NCI-H2196 (cell line): ENCODE measurements around the gene CAMTA2.
"Not testable (repeated sequence)": the region's sequence is repeated elsewhere in the genome, so short reads cannot be mapped to it uniquely, and the experiment has no call there.

ENCODE experiments used
- DNase-seq: peaks from one replicate; lab custom pipeline; 2025; ENCODE audit not compliant: unreplicated experiment; lab: John Stamatoyannopoulos, UW

Gene CAMTA2

GRCh38 chr17:4986951-4987766 is at the start of gene CAMTA2:
TSS of gene CAMTA2 (minus strand) at chr17:4987675. CDS start at chr17:4986222, 1,453 bp downstream.
- DNase-seq: peak; percentile 46

- no peak for DNase-seq
Measured at GRCh38 chr17:5035315-5035714, 47.8 kb upstream of the CAMTA2 start, which contains the start of gene SLC52A1. TSS of gene SLC52A1 (minus strand) at chr17:5035426. CDS start at chr17:5034606, 820 bp downstream.

GRCh38 chr17:5034651-5035050 is 47.2 kb upstream of the CAMTA2 start:
- no peak for DNase-seq

GRCh38 chr17:5034063-5034462 is 46.6 kb upstream of the CAMTA2 start:
- no peak for DNase-seq

GRCh38 chr17:5033352-5034015 is 46.0 kb upstream of the CAMTA2 start:
- no peak for DNase-seq

- DNase-seq: no peak
Measured at GRCh38 chr17:5032865-5033264, 45.4 kb upstream of the CAMTA2 start.

GRCh38 chr17:5031365-5032082 is 44.0 kb upstream of the CAMTA2 start:
- peak; percentile 69 for DNase-seq

- not testable (repeated sequence) for DNase-seq
Measured at GRCh38 chr17:5030168-5030567, 42.7 kb upstream of the CAMTA2 start.

GRCh38 chr17:5027916-5028315 is 40.4 kb upstream of the CAMTA2 start:
- DNase-seq: no peak

- no peak for DNase-seq
Measured at GRCh38 chr17:5027299-5027698, 39.8 kb upstream of the CAMTA2 start.

GRCh38 chr17:5024604-5025003 is 37.1 kb upstream of the CAMTA2 start:
- no peak for DNase-seq

GRCh38 chr17:5023588-5024147 is 36.2 kb upstream of the CAMTA2 start:
- DNase-seq: no peak

GRCh38 chr17:5022171-5022711 is 34.8 kb upstream of the CAMTA2 start:
- DNase-seq: no peak

- DNase-seq: no peak
Measured at GRCh38 chr17:5020502-5021023, 33.1 kb upstream of the CAMTA2 start.

GRCh38 chr17:5019475-5019956 is 32.0 kb upstream of the CAMTA2 start:
- DNase-seq: no peak

- DNase-seq: no peak
Measured at GRCh38 chr17:5014357-5014756, 26.9 kb upstream of the CAMTA2 start.

GRCh38 chr17:5011928-5012327 is 24.5 kb upstream of the CAMTA2 start:
- no peak for DNase-seq

- no peak for DNase-seq
Measured at GRCh38 chr17:5003214-5003867, 15.9 kb upstream of the CAMTA2 start.

- DNase-seq: no peak
Measured at GRCh38 chr17:5002121-5002788, 14.8 kb upstream of the CAMTA2 start.

GRCh38 chr17:5000237-5000639 is 12.8 kb upstream of the CAMTA2 start:
- no peak for DNase-seq
